Breast epithelium (tissue), 3 donors: ENCODE data around the gene HSF4.

ENCODE experiments used
- CTCF ChIP-seq, 3 donors: fragments of 450-650 bp; IDR thresholded peaks; one replicate each; pipeline ENCODE4 v1.5.1; 2016 to 2017; ENCODE audit warnings: antibody characterized with exemption in 3 of 3, mild to moderate bottlenecking in 3 of 3, moderate library complexity in 3 of 3
- POLR2AphosphoS5 ChIP-seq, 3 donors: sonication (generic); formaldehyde crosslinking; IDR thresholded peaks; one replicate each; pipeline ENCODE4 v1.6.1; 2017; ENCODE audit warnings: antibody characterized with exemption in 3 of 3

GRCh38 chr16:67190448-67191399, 26.2 kb downstream of the HSF4 start:
- no peak for TF ChIP-seq CTCF (IDR thresholded peaks at IDR 0.05)
- no peak for TF ChIP-seq POLR2AphosphoS5 (IDR thresholded peaks at IDR 0.05)
